HG03159 (cell line): ENCODE measurements around the gene RABL6.
"Not testable (repeated sequence)": the region's sequence is repeated elsewhere in the genome, so short reads cannot be mapped to it uniquely, and the experiment has no call there.

ENCODE experiments used
- ATAC-seq: cut with Tn5 transposase; IDR thresholded peaks from one replicate; pipeline ENCODE4 v1.9.1; 2021; ENCODE audit warnings: mild to moderate bottlenecking, moderate library complexity; ENCODE audit not compliant: unreplicated experiment

Gene RABL6

DNA sequence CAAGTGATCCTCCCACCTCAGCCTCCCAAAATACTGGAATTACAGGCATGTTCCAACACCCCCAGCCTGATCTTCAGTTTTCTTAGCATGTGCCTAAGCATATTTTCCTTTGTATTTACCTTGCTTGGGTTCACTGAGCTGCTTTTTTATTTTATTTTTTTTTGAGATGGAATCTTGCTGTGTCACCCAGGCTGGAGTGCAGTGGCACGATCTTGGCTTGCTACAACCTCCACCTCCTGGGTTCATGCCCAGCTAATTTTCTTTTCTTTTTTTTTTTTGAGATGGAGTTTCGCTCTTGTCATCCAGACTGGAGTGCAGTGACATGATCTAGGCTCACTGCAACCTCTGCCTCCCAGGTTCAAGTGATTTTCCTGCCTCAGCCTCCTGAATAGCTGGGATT, 61.9 kb downstream of the RABL6 start:
- ATAC-seq, result not testable (repeated sequence)

DNA sequence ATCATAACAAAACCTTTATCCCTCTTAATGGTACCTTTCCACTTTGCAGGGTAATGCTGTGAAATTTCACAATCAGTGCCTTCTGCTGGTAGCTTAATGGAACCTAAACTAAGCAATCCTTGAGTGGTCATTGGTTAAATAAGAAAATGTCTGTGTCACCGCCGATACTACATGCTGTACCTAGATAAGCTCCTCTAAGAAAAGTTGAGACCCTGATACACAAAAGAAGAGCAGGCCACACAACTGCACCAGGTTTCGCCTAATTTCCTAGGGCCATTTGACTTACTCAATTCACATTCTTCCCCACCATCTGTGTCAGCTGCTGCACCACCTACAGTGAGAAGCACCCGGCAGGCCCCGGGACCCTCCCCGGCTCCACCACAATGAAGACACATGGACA, 67.4 kb downstream of the RABL6 start:
- ATAC-seq, result no peak

DNA sequence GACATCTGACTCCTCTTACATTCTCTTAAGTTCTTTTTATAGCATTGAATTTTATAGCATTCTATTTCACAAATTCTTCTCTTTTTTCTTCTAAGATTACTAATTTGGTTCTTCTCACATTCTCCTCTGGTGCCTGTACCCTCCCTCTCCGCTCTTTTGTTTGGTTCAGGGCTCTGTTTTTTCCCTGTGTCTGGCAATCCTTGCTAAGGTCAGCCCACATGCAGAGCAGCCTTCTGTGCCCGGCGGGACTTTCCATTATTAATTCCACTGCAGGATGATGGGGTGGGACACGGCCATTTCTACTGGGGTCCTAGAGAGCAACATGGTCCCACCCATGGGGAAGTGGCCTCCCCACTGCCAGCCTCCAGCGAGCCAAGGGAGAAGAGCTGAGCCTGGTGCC, 68.7 kb downstream of the RABL6 start:
- ATAC-seq, result no peak

DNA sequence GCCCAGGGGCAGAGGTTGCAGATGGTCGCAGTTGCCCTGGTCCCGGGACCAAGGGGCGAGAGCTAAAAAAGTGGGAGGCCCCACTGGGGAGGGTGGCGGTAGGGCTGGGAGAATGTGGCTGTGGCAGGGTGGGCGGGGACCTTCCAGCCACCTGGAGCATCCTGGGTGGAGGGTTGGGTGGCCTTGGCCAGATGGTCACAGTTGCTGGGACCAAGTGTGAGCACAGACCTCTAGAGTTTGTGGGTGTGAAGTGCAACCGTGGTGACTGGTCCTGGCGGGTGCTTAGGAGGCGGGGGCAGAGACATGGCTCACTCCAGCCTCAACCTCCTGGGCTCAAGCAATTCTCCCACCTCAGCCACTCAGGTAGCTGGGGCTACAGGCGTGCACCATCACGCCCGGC, 72.9 kb downstream of the RABL6 start:
- ATAC-seq, result no peak

DNA sequence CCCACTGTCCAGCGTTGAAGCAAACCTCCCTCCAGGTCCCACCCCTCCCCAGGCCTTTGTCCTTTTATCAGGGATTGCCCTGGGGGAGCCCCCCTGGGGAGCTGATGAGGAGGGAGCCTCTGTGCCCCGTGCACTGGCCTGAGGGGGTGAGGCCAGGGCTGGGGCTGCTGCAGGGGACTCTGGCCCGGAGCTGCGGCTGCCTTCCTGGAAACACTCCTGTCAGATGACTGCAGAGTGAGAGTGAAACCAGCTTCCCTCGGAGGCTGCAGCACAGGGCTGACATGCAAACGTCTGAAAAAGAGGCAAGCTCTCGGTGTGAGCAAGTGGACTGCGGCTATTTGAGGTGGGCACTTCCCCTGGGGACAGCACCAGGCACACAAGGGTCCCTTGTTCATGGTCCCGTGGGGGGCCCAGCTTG, 74.0 kb downstream of the RABL6 start:
- ATAC-seq, result no peak

DNA sequence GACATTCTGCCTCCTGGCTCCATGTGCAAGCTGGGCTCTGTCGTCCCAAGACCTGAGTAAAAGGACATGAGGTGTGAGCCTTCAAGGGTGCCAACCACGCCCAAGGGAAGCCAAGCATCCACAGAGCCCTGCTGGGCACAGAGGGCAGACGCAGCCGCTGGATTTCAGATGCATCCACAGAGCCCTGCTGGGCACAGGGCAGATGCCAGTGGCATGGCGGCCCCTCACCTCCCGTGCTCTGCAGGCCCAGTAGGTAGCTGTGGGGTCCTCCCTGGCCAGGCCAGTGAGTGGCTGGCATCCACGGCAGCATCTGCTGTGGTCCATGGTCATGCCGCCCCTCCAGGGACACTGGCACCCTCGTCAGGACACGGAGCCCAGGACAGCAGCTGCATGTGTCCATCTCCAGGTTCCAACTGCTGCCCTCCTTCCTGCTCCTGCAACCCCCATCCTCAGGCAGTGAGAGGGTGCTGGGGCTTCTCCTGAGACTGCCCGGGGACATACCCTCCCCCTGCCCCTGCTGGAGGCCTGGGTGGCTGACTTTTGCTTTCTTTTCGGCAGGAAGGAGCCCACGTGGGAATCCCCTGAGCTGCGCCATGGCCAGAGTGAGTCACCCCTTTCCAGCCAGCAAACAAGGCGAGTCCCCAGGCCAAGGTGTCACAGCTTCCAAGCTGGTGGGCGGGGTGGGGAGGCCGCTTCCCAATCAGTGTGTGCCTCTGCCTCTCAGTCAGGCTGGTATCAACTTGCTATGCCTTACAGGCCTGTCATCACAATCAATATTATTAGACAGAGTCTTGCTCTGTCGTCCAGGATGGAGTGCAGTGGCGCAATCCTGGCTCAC, 74.6 kb downstream of the RABL6 start:
- ATAC-seq, result no peak

DNA sequence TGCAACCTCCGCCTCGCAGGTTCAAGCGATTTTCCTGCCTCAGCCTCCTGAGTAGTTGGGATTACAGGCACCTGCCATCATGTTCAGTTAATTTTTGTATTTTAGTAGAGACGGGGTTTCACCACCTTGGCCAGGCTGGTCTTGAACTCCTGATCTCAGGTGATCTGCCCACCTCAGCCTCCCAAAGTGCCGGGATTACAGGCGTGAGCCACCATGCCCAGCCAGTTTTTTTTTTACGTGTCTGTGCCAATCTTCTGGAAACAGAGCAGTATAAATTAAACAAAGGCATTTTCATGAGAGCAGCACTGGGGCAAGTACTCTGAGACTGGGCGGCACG, 75.2 kb downstream of the RABL6 start:
- not testable (repeated sequence) for ATAC-seq

DNA sequence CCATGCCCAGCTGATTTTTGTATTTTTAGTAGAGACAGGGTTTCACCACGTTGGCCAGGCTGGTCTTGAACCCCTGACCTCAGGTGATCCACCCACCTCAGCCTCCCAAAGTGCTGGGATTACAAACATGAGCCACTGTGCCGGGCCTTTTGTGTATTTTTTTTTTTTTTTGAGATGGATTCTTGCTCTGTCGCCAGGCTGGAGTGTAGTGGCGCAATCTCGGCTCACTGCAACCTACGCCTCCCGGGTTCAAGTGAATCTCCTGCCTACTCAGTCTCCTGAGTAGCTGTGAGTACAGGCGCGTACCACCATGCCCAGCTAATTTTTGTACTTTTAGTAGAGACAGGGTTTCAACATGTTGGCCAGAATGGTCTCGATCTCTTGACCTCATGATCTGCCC, 75.9 kb downstream of the RABL6 start:
- not testable (repeated sequence) for ATAC-seq

DNA sequence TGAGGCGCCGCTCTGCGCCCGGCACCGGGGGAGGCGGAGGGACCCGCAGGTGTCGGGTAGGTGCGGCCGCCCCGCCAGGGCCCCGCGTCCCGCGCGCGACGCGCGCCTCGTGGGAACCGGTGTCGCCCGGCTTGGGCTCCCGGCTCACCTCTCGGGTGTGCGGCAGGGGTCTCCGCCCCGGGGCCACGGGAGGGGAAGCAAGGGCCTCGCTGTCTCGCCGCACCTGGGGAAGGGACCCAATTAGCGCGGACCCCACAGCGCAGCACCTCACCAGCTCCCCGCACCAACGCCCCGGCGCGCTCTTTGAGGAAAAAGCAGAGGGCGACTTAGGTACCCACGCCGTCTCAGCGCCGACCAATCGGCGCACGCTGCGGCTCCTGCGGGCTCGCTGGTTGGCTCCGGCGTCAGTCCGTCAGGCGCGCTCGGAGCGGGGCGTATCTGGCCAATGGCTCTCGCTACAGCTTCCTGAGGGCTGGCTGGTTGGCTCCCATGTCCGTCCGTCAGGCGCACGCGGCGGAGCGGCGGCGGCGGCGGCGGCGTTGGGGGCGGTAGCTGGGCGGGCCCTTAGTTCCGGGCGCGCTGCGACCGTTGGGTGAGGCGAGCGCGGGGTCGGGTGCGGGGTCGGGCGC, 78.3 kb downstream of the RABL6 start, which contains the start of gene TRAF2:
TRAF2 (plus strand) TSS at position 567 of the 629 bp plus-strand sequence. CDS start 12,225 bp downstream, outside the sequence.
- peak; percentile 87 for ATAC-seq

DNA sequence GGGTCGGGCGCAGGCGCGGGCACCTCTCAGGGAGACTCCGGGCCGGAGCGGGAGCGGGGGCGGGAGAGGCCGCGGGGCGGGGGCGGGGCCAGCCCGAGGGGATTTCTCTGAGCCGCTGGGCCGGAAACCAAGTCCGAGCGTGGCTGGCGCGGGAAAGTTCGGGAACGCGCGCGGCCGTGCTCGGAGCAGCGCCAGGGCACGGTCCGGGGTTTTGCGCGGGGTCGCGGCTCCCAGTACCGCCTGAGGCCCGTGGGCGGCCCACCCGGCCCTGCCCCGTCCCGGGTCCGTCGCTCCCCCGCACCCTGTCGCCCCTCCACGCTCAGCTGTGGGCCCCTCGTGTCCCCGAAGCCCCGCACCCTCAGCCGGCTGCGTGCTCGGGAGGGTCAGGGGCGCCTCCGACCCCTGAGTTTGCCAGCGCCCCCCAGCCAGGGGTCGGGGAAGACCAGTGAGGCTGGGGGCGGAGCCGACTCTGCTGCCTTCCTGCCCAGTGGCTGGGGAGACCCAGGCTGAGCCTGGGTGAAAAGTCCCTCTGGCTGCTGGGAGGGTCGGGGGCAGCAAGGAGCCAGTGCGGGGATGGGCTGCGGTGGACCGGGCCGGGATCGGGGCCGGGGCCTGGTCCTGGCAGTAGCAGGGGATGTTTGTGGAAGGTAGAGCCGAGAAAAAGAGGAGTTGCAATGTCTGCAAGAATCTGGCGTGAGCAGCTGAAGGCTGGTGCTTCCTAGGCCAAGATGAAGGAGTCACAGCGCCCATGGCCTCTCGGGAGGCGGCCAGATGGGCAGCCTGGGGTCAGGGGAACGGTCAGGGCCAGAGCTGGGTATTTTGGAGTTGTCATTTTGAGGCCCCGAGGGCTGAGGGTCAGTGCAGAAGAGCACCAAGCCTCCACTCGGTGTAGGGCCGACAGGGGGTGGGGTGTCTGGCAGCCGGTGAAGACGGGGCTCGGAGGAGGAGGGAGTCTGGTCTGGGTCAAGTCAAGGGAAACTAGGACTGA, 79.2 kb downstream of the RABL6 start:
- ATAC-seq, result peak; percentile 25

DNA sequence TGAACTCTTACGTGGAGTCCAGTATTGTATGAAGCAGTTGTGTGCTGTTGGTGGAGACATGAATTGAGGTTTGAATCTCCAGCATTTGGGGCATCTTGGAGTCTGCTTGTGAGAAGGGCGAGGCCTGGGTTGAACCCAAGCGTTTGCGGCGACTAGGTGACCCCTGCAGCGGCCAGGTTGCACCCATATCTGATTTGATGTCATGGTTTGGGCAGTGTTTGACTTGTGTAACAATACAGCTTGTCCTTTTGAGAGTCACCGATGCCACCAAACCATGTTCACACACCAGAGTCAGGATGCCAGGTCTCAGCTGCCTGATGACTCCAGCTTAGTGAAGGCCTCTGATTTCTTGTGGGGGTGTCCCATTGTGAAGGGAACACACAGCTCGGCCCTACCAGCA, 80.7 kb downstream of the RABL6 start:
- no peak for ATAC-seq

DNA sequence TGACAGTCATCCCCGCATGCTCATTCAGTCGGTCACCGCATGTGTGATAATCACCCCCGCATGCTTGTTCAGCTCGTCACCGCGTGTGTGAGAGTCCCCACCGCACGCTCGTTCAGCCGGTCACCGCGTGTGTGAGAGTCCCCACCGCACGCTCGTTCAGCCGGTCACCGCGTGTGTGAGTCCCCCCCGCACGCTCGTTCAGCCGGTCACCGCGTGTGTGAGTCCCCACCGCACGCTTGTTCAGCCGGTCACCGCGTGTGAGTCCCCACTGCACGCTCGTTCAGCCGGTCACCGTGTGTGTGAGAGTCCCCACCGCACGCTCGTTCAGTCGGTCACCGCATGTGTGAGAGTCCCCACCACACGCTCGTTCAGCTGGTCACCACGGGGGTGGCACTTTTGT, 82.1 kb downstream of the RABL6 start:
- ATAC-seq, result no peak

DNA sequence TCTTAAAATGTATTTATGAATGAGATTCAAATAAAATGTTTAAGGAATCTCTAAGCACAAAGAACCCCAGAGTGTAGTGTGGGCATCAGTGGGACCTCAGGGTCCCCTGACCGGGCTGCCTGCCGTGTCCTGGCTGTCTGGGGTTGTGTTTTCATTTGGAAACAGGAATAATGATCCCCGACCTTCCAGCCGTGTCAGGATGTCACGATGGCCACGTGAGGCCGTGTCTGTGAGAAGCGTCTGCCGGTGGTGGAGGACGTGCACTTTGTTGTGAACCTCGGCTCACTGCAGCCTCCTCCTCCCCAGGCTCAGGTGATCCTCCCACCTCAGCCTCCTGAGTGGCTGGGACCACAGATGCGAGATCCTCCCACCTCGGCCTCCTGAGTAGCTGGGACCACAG, 82.9 kb downstream of the RABL6 start:
- no peak for ATAC-seq
